DOHH2 (cell line): ENCODE results near the gene TRPM3.

Source experiments
- H3F3A ChIP-seq: fragments of 200-600 bp; sonication (generic), shearing (Covaris generic); 2 replicates; pipeline ENCODE4 v1.6.0; 2016; ENCODE audit warnings: antibody characterized with exemption, mild to moderate bottlenecking; ENCODE audit not compliant: control insufficient read depth, insufficient read depth
- H3K27ac ChIP-seq: fragments of 200-600 bp; sonication (generic); 2 replicates; pipeline ENCODE4 v1.5.1; 2014; ENCODE audit warnings: low read depth, mild to moderate bottlenecking, low read length, moderate library complexity
- H3K27me3 ChIP-seq: fragments of 200-600 bp; sonication (generic); 2 replicates; pipeline ENCODE4 v1.6.1; 2014; ENCODE audit warnings: mild to moderate bottlenecking, low read length, mixed read lengths; ENCODE audit not compliant: control insufficient read depth
- H3K36me3 ChIP-seq: fragments of 200-600 bp; sonication (generic); 2 replicates; pipeline ENCODE4 v1.6.1; 2014; ENCODE audit warnings: mild to moderate bottlenecking, low read length, moderate library complexity, mixed read lengths; ENCODE audit not compliant: control insufficient read depth
- H3K4me1 ChIP-seq: fragments of 200-600 bp; sonication (generic); 2 replicates; pipeline ENCODE4 v1.6.1; 2014; ENCODE audit warnings: mild to moderate bottlenecking, low read length, mixed read lengths; ENCODE audit not compliant: control insufficient read depth
- H3K4me2 ChIP-seq: fragments of 200-600 bp; sonication (generic); 2 replicates; pipeline ENCODE4 v1.6.0; 2014; ENCODE audit warnings: mild to moderate bottlenecking, low read length, moderate library complexity
- H3K4me3 ChIP-seq: fragments of 200-600 bp; sonication (generic); 2 replicates; pipeline ENCODE4 v1.5.1; 2014; ENCODE audit warnings: mild to moderate bottlenecking, low read length, mixed read lengths
- H3K79me2 ChIP-seq: fragments of 200-600 bp; sonication (generic); 2 replicates; pipeline ENCODE4 v1.6.1; 2014; ENCODE audit warnings: mild to moderate bottlenecking, low read length, mixed read lengths; ENCODE audit not compliant: control insufficient read depth
- H3K9me2 ChIP-seq: fragments of 200-600 bp; sonication (generic); replicated peaks from 2 replicates; pipeline ENCODE4 v1.6.1; 2014; ENCODE audit warnings: mild to moderate bottlenecking, low read length, mixed read lengths; ENCODE audit not compliant: control insufficient read depth
- H3K9me3 ChIP-seq: fragments of 200-600 bp; sonication (generic); 2 replicates; pipeline ENCODE4 v1.6.1; 2014; ENCODE audit warnings: antibody characterized with exemption, low read length, mixed read lengths; ENCODE audit not compliant: control insufficient read depth, insufficient read depth
- H4K20me1 ChIP-seq: fragments of 200-600 bp; sonication (generic); 2 replicates; pipeline ENCODE4 v1.6.0; 2014; ENCODE audit warnings: low read depth, mild to moderate bottlenecking, antibody characterized with exemption, low read length, moderate library complexity; ENCODE audit not compliant: control insufficient read depth, insufficient read depth
- EZH2phosphoT487 ChIP-seq: fragments of 200-600 bp; sonication (generic); IDR thresholded peaks from 2 replicates; pipeline ENCODE4 v1.6.1; 2017; ENCODE audit warnings: borderline replicate concordance, mild to moderate bottlenecking, antibody characterized with exemption, low read length, moderate library complexity, mixed read lengths
- TF ChIP-seq, protein P1 (sequence below): fragments of 200-600 bp; sonication (generic); IDR thresholded peaks from one replicate; pipeline ENCODE4 v1.5.1; 2014; ENCODE audit warnings: antibody characterized with exemption, mild to moderate bottlenecking, low read depth, low read length; ENCODE audit not compliant: poor library complexity, severe bottlenecking

The TRPM3 gene

GRCh38 chr9:70573308-70573707, 548.1 kb downstream of the TRPM3 start:
- H3K9me3 ChIP-seq, result no peaks in the 10 kb centered on the region
- H3F3A ChIP-seq, result no peaks in the 10 kb centered on the region
- H3K4me3 ChIP-seq, result no peak overlapping the region
- no peaks in the 10 kb centered on the region for H4K20me1 ChIP-seq
- no peaks in the 10 kb centered on the region for H3K79me2 ChIP-seq
- H3K27ac ChIP-seq, result no peak overlapping the region
- no peaks in the 10 kb centered on the region for H3K4me1 ChIP-seq
- H3K27me3 ChIP-seq, result no peaks in the 10 kb centered on the region
- no peaks in the 10 kb centered on the region for H3K9me2 ChIP-seq
- no peaks in the 10 kb centered on the region for H3K36me3 ChIP-seq
- TF ChIP-seq EZH2phosphoT487, result no peak
- TF ChIP-seq, protein P1, sequence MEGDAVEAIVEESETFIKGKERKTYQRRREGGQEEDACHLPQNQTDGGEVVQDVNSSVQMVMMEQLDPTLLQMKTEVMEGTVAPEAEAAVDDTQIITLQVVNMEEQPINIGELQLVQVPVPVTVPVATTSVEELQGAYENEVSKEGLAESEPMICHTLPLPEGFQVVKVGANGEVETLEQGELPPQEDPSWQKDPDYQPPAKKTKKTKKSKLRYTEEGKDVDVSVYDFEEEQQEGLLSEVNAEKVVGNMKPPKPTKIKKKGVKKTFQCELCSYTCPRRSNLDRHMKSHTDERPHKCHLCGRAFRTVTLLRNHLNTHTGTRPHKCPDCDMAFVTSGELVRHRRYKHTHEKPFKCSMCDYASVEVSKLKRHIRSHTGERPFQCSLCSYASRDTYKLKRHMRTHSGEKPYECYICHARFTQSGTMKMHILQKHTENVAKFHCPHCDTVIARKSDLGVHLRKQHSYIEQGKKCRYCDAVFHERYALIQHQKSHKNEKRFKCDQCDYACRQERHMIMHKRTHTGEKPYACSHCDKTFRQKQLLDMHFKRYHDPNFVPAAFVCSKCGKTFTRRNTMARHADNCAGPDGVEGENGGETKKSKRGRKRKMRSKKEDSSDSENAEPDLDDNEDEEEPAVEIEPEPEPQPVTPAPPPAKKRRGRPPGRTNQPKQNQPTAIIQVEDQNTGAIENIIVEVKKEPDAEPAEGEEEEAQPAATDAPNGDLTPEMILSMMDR, result no peak
- H3K4me2 ChIP-seq, result no peak overlapping the region

DNA sequence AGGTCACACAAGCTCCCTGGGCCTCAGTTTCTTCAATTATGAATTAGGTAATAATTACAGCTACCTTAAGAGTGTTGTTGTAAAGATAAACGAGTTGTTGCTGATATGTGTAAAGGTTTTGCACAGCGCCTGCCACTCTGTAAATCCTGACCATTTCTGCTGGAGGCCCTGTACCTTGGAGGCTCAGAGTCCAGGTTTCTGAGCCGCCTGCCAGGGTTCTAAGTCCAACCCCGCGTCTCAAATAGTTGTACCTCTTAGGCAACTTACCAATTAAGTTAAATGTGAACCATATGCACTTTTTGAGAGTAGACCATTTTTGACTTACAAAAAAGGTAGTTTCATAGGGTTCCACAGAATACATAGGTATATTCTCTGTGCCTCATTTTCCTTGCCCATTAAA, 550.2 kb downstream of the TRPM3 start:
- H3K27me3 ChIP-seq, result no peaks in the 10 kb centered on the region
- H3K9me3 ChIP-seq, result no peaks in the 10 kb centered on the region
- H3K9me2 ChIP-seq, result no peaks in the 10 kb centered on the region
- H3K27ac ChIP-seq, result no peak overlapping the region
- no peaks in the 10 kb centered on the region for H3K36me3 ChIP-seq
- no peaks in the 10 kb centered on the region for H3F3A ChIP-seq
- TF ChIP-seq, protein P1, result no peak
- no peak for TF ChIP-seq EZH2phosphoT487
- H3K4me3 ChIP-seq, result no peak overlapping the region
- no peaks in the 10 kb centered on the region for H3K79me2 ChIP-seq
- no peaks in the 10 kb centered on the region for H3K4me1 ChIP-seq
- no peaks in the 10 kb centered on the region for H4K20me1 ChIP-seq
- no peak overlapping the region for H3K4me2 ChIP-seq

DNA sequence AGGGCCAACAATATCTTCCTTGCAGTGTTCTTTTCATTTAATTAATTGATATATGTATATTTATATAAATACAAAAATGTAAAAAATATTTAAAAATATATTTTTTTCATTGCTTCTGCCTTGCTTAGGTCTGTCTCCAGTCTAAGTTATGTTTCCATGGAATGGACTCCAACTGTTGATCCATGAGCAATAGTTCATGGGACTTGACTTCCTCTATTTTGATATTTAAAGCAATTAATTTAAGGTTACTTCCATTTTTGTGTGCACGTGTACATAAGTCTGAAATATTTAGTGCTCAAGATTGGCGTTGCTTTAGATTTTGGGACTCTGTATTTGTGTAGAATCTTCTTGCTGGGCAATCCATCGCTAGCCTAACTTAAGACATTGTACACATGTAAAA, 551.6 kb downstream of the TRPM3 start:
- Histone ChIP-seq H3K36me3 (no peaks in the 10 kb centered on the region), H3K9me3 (no peaks in the 10 kb centered on the region), H4K20me1 (no peaks in the 10 kb centered on the region), H3F3A (no peaks in the 10 kb centered on the region), H3K79me2 (no peaks in the 10 kb centered on the region), H3K4me3 (no peak overlapping the region), H3K27ac (no peak overlapping the region), H3K9me2 (no peaks in the 10 kb centered on the region), H3K4me1 (no peaks in the 10 kb centered on the region), H3K4me2 (no peak overlapping the region), H3K27me3 (no peaks in the 10 kb centered on the region)
- TF ChIP-seq, protein P1, result no peak
- TF ChIP-seq EZH2phosphoT487, result no peak
